HG02973 (cell line): ENCODE results near the gene CDX1.

Experiments
- ATAC-seq: cut with Tn5 transposase; IDR thresholded peaks from one replicate; pipeline ENCODE4 v1.9.1; 2021; ENCODE audit warnings: moderate library complexity; ENCODE audit not compliant: unreplicated experiment

Gene CDX1

GRCh38 chr5:150161242-150162141, 5.1 kb upstream of the CDX1 start:
- ATAC-seq = peak; percentile 65

DNA sequence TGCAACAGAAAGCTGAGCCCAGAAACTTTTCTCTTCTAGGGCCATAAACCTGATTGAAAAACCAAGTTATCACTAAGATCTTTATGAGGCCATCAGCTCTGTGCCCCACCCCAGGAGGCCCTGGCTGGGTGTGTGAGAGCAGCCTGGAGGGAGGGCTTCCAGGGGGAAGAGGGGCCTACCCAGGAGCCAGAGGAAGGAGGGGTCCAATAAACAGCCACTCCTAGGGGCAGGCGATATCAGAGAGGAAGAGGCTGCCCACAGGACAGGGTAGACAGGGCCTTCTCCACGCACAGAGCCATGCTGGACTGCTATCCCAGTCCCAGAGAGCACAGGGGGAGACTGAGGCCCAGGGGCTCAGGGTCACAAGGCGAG, 4.5 kb upstream of the CDX1 start:
- ATAC-seq = no peak

DNA sequence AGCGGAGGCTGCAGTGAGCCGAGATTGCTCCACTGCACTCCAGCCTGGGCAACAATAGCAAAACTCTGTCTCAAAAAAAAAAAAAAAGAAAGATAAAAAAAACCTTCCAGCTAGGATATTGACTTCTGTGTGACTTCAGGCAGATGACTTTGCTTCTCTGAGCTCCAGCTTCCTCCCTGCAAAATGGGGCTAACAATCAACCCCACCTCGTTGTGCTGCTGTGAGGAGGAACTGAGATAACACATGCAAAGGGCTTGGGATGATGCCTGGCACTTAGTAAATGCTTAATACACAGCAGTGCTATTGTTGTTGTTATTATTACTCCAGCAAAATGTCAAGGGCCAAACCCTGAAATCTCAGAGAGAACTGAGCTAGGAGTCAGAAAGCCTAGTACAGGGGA, 3.5 kb upstream of the CDX1 start:
- ATAC-seq = no peak

DNA sequence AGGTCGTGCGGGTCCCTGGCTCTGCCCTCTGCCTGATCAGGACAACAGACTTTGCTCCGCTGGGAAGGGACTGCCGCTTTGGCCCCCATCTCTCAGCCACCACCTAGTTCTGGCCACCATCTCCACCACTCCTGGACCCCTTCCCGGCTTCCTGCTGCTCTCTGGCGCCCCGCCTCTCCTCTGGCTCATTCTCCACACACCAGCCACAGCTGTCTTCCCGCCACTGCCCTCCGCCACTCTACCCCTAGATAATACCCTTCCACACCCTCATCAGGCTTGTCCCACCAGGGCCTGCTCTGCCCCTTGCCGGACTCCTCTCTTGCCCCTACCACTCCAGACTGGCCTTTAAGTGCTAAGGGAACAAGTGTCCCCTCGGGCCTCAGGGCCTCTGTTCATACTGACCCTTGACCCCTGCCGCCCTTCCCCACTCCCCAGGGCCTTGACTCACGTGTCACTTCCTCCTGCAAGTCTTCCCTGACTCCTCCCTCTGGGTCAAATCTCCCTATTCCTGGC, 3.0 kb upstream of the CDX1 start:
- ATAC-seq = no peak

- no peak for ATAC-seq
Observed at GRCh38 chr5:150164211-150164980, 2.2 kb upstream of the CDX1 start.

DNA sequence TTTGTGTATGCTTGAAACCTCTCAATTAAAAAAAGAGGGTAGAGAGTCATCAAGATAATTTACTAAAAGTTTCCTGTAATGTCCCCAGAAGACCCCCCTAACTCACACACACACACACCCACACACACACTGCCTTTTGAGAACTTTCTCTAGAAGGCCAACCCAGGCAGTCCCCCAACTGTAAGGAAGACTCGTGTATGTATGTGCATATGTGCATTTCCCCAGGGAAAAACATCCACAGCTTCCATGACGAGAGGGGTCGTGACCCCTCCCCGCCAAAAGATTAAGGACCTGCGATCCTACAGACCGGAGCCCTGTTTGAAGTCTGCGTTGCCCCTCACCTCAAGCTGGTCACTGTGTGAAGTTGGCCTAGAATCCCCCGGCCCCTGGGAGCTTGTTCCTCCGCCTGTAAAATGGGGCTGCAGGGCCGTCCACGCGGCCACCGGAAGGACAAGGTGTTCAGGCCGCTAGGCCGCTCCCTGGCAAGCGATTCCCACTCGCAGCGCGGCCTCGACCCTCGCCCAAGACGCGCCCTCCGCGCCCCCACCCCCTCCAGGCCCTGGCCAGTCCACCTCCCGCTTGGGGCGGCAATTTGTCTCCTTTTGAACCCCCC, 435 bp upstream of the CDX1 start:
- no peak for ATAC-seq

DNA sequence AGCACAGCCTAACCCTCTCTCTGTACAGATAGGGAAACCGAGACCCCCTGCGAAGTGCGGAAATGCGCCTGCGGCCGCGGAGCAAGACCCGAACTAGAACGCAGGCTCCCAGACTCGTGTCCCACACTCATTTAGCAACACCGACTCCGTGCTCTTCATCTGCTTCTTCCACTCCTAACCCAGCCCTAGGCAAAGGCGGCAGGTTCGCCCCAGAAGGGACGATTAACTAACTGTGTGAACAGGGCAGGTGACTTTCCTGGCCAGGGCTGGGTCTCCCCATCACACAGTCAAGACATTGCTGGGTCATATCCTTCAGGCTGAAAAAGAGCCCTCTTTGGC, 903 bp downstream of the CDX1 start:
- no peak for ATAC-seq

DNA sequence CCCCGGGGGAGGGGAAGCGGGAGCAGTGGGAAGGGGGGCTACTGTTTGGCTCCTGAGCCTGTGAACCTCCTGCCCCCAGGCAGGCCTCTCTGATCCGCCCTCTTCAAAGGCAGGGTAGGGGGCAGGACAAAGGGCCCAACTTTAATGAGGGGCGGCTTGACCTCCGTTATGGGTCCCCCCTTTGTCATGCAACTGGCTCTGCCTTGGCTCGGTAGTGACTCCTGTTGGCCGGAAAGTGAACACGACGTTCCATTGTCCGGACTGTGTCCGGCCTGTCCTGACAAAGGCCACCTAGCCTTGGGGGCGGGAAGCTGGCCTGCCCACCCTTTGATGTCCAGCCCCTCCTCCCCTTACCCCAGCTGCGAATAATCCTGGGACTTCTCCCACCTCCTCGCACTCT, 1.3 kb downstream of the CDX1 start:
- no peak for ATAC-seq

DNA sequence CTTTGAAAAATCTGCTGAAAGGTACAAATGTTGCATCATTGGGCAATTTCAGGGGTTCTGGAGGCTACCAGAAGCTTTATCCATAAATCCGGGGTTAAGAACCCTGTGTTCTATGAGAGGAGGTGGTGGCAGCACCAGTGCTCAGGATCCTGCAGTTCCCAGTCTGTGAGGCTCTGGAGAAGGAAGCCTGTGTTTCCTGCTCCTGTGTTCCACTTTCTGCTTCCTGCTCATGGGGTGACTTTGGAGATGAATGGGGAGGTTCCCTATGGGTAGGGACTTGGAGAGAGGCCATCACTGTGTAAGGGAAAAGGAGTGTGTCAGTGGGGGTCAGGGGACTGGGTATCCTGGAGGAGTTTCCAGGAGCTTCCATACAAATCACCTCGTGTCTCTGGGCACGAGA, 2.3 kb downstream of the CDX1 start:
- no peak for ATAC-seq

- no peak for ATAC-seq
Observed at GRCh38 chr5:150172145-150172544, 5.6 kb downstream of the CDX1 start.

DNA sequence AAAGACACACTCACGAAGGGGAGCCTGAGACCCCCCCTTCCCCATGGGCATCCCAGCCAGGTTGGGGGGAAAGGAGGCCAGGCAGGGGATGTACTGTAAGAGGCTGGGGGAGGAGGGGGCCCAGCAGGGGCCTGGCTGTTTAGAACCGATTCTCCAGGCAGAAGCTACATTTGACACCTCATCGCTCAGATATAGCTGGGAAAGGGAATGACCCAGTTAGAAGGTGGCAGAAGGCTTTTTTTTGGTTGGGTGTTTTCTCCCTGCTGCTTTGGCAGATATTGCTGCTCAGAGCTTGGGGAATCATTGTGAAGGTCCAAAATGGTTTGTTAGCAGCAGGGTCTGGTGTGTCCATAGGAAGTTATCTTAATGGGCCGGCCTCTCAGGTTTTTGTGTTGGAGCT, 6.0 kb downstream of the CDX1 start:
- no peak for ATAC-seq

DNA sequence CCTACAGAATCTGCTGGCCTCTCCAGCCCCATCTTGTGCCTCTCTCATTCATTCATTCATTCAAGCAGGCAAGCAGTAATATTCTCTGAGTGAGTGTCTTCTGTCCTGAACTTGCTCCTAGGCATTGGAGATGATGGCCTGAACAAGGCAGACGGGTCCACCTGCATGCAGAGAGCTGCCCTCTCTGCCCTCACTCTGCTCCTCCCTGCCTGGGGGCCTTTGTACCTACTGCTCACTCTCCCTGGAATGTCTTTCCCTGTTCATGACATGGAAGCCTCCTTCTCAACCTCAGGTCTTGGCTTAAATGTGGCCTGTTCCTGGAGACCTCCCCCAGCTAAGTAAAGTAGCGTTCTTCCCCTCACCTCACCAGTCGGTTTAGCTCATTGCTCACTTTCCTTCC, 6.6 kb downstream of the CDX1 start:
- ATAC-seq = no peak

GRCh38 chr5:150174285-150174684, 7.7 kb downstream of the CDX1 start:
- ATAC-seq = no peak

DNA sequence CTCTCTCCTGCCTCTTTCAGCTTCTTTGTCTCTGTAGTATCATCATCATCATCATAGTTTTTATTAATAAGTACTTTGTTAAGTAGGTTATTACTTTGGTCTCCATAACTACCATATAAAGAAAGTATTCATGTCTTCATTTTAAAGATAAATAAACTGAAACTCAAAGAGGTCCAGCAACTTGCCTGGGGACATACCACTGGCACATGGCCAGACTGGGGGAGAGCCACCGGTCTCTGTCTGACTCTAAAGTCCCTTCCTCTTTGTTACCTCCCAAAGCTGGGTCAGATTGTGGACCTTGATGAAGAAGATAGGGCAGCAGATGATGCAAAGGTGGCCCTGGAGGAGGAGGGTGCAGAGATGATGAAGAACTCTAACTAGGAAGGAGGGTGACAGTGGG, 8.5 kb downstream of the CDX1 start:
- no peak for ATAC-seq

DNA sequence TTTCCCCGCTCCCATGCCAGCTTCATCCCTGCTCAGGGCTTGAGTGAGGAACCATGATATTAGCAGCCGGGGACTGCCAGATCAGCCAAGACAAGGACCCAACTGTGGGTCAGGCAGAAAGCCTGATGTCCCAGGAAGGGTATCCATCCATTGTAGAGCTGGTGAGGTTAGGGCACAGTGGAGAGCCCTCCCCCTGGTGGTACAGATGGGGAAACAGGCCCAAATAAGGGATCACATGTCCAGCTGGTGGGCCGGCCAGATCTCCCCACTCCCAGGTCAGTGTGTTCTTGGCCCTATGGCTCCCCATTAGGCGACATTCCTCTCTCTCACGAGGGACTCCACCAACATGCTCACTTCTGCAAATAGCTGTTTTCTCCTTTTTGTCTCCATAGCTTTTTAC, 9.0 kb downstream of the CDX1 start:
- ATAC-seq = no peak

DNA sequence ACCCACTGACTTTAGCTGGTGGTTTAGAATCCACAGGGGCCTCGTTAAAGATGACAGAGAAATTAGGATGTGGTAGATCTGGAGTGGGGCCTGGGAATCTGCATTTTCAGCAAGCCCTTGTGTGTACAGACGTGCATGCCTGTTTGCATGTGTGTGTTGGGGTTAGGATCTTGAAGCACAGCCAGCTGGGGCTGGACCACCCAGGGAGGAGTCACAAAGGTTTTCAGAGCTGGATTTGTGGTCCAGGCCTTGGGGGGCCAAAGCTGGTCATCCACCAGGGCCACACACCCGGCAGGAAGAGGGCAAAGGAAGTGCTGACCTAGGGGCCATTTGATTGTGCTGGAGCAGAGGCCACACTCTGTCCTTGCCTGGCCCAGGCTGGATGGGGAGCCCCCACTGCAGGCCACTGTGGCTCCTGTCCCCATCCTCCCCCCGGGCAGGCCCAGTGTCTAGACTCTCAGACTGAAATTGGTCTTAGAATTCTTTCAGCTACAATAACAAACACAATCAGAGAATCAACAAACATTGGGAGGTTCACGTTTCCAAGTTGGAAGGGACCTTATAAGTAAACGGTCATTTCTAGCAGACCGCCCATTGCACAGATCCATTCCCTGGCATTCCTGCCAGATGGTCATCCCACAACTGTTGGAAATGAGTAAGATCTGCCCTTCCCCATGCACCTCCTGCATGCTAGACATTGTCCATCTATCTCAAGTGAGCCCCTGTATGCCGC, 10.3 kb downstream of the CDX1 start:
- ATAC-seq = no peak

DNA sequence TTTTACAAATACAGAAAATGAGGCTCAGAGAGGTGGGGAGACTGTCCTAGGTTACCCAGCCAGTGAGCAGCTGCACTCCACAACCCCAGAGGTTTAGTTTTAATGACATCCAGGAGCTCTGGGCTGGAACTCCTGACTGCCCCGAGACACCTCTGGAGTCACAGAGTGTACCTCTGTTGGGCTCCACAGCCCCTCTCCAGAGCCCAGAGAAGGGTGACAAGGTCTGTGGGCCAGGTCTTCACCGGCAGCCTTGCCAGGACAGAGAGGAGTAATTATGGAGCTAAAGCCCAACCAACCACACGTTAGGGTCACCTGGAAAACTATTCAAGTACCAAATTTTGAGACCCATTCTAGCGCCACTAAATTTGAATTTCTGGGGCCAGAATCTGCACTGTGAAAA, 11.1 kb downstream of the CDX1 start:
- ATAC-seq = no peak

- peak; percentile 57 for ATAC-seq
Observed at GRCh38 chr5:150178262-150178661, 11.7 kb downstream of the CDX1 start.

GRCh38 chr5:150179019-150179620, 12.5 kb downstream of the CDX1 start:
- ATAC-seq = no peak

- no peak for ATAC-seq
Observed at GRCh38 chr5:150180241-150181026, 13.9 kb downstream of the CDX1 start.
